GM19397 (cell line): ENCODE results near the gene GALR3.

Experiments used
- ATAC-seq: cut with Tn5 transposase; IDR thresholded peaks from one replicate; pipeline ENCODE4 v1.9.1; 2021; ENCODE audit warnings: mild to moderate bottlenecking, moderate library complexity; ENCODE audit not compliant: unreplicated experiment

Gene GALR3

GRCh38 chr22:37802310-37803194 lies 20.6 kb upstream of the GALR3 start:
- ATAC-seq = no peak

DNA sequence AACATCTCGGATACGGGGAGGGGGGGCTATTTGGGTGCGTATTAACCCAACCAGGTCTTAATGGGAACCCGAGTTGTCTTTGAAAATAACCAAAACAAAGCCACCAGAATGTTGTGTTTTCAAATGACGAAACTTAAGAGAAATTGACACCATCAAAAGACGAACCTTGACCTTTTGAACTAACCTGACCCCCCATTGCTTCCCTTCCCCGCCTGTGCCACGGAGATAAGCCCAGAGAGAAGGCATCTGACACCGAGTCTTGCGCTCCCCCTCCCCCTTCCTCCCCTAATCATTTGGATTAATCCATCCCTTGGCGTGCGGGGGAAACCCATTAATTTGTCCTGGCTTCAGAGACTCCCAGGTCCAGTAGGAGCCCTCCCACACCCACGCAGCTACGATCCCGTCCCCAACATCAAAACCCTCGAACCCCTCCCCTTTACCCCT lies 20.0 kb upstream of the GALR3 start:
- no peak for ATAC-seq

DNA sequence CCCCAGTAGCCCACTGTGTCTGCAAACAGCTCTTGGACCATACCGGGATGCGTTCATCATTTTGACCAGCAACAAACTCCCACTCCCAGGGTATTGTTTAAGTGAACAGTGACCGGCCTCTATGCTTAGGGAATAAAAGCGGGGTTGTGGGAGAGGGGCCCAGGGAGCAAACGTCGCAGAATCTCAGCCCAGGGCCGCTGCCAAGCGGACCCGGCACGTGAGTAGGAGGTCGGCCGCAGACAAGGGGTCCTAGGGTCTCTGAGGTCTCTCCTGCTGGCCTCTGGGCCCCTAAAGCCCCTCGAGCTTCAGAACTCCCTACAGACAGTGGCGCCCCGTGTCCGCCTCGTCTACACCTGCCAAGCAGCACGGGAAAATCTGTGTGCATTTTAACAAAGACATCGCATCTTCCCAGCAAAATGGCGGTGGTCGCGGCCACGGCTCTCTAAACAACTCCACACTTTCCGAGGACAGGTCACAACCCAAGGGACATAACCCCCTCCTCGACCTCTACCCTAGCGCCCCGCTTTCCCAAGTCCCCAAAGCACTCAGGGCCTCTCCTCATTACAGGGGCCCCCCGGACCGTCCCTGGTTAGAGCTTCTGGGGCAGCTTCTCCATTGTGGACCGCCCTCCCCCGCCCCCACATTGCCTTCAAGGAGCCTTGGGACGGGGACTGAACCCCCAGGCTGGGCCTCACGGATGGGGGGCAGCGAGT lies 19.4 kb upstream of the GALR3 start:
- ATAC-seq = no peak

- ATAC-seq = no peak
Observed at GRCh38 chr22:37804352-37804880, 18.8 kb upstream of the GALR3 start.

GRCh38 chr22:37804881-37805809 lies 18.0 kb upstream of the GALR3 start:
- no peak for ATAC-seq

- no peak for ATAC-seq
Observed at GRCh38 chr22:37805810-37806277, 17.3 kb upstream of the GALR3 start.

- ATAC-seq = no peak
Observed at GRCh38 chr22:37806409-37807333, 16.5 kb upstream of the GALR3 start.

- ATAC-seq = peak; percentile 90
Observed at GRCh38 chr22:37807410-37808293, 15.5 kb upstream of the GALR3 start, which contains the start of gene GCAT. TSS of gene GCAT (plus strand) at chr22:37807934. CDS start at chr22:37807968, 34 bp downstream.

DNA sequence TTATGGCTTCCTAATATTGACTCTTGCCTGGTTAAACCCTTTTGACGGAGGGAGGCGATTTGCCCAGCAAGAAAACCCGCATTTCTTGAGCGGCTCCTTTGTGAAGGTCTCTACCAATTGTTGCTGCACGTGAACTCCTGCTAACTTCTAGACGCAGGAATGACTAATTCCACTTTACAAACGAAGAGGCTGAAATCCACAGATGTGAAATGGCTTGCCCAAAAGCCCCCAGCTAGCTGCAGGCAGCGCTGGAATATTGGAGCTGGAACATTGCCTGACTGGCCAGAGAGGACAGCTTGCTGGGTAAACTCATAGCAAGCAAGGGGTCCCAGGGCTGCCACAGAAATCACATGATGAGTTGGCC lies 14.9 kb upstream of the GALR3 start:
- no peak for ATAC-seq

DNA sequence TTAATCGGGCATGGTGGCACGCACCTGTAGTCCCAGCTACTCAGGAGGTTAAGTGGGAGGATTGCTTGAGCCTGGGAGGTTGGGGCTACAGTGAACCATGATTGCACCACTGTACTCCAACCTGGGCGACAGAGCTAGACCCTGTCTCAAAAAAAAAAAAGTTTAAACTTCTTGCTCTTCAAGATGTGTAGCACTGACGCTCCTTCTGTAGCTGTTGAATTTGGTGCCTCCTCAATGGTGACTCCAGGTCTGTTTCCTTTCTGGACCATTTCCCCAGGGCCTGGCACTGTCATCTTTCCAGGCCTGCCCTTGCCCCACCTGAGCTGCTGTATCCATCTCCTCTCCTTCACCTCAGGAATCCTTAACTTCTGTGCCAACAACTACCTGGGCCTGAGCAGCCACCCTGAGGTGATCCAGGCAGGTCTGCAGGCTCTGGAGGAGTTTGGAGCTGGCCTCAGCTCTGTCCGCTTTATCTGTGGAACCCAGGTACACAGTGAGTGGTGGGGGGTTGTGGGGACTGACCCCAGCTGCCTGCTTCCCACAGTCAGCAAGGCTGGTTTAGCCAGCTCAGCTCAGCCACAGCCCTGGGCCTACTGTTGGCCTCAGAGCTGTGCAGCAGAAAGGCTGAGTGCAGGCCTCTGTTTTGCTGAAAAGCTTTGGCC lies 13.4 kb upstream of the GALR3 start:
- no peak for ATAC-seq

DNA sequence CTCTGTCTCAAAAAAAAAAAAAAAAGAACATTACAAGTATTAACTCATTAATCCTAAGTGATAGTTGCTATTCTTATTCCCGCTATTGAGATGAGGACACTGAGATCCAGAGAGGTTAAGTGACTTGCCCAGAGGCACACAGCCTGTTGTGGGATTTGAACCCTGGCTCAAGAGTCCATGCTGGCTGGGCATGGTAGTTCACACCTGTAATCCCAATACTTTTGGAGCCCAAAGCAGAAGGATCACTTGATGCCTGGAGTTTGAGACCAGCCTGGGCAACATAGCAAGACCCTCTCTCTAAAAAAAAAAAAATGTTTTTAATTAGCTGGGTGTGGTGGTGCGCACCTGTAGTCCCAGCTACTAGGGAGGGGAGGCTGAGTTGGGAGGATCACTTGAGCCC lies 11.3 kb upstream of the GALR3 start:
- no peak for ATAC-seq

DNA sequence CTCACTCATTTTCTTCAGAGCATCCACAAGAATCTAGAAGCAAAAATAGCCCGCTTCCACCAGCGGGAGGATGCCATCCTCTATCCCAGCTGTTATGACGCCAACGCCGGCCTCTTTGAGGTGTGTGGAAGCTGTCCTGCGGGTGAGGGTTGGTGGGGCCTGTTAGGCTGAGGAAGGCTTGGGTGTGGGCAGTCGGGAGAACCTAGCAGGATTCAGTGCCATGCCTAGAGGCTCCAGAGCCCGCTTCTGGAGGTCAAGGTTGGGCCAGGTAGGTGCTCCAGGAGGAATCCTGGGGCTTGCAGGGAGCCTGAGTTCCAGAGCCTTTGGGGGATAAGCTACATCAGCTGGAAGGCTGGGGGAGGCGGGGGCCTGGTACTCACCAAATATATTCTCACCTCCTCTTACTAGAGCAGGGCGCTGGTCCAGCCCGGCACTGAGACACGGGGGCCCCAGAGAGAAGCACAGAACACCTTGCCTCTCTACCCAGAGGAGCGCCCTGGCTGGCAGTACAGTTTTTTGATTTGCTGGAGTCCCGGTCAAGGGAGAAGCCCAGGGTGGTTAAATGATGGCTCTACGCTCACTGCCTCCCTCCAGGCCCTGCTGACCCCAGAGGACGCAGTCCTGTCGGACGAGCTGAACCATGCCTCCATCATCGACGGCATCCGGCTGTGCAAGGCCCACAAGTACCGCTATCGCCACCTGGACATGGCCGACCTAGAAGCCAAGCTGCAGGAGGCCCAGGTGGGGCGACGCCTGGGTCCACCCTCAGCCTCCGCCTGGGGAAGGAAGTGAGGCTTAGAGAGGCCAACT lies 10.1 kb upstream of the GALR3 start:
- no peak for ATAC-seq

DNA sequence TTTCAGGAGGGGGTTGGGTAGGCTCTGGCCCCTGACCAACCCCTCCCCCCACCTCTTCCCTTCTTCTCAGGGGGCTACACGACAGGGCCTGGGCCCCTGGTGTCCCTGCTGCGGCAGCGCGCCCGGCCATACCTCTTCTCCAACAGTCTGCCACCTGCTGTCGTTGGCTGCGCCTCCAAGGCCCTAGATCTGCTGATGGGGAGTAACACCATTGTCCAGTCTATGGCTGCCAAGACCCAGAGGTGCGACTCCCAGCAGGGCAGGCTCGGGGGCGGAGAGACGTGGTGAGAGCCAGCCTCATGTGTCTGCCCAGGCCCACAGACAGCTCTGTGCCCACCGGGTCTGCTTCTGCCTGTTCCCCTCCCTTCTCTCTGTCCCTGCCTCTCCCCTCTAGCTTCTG lies 7.6 kb upstream of the GALR3 start:
- ATAC-seq = no peak

- no peak for ATAC-seq
Observed at GRCh38 chr22:37816543-37817180, 6.5 kb upstream of the GALR3 start.

DNA sequence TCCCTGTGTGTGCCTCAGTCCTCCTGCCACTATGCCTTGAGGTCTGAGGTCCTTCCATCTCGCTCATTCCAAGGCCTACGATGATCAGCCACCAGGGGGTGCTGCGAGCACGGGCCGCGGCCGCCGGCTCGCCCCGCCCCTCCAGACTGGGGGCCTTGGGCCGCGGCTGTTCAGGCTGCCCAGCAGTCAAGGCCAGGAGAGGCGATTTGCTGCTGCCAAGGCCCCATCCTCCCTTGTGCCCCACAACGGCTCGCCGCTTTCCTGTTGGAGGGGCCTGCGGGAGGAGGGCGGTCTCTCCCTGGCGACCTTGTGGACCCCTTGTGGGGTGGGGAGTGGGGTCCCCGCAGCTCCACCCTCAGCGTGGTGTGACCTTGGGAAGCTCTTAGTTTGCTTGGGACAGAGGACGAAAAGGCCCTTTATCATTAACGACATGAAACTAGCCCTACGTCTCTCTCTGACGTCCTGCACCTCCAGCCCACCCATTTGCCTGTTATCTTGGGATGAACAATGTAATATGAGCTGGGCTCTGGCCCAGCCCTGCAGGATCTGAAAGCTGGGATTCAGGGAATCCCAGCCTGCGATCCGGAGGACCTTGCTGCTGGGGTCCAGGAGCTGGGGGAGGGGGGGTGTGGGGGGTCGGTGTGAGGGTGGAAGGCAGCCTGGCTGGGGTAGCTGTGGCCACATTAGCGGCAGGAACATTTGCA lies 5.3 kb upstream of the GALR3 start:
- no peak for ATAC-seq

DNA sequence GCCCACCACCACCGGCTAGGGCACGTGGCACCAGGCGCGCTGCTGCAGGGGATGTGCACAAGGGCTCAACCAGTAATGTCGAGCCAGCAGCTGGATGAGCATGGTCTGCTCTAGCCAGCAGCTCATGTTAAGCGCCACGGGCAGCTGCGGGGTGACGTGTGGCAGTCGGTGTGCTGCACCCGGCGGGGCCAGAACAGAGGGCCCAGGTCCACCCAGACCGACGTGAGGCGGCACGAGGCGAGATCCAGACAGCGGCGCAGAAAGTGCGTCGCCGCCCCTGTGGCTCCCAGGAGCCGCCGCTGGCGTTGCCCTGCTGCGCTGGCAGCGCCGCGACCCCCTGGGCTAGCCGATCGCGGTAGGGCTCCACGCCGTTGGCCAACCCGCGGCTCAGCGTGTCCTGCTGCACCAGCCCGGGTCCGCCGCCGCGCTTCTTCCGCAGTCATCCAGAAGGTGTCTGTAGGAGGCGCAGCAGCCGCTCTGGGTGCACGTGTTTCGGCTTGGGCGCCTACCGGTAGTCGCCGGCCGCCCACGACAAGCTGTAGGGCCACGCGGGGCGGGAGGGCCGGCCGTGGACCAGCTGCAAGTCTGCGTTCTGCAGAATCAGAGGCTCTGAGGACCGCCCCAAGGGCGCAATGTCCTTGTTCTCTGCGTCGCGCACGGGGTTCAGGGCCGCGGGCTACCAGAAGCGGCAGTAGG lies 4.6 kb upstream of the GALR3 start:
- ATAC-seq = no peak
